HepG2 (cell line): Measurements from ENCODE around the gene CTDSPL2. TPM values are rescaled to one million over a fixed set of nuclear protein-coding genes. Genes with fewer than 3 reads are reported as not detected.

Experiments
- ATAC-seq: fragments of 200-7000 bp; cut with Tn5 transposase; 3 replicates; pipeline ENCODE4 v1.9.1; 2020; ENCODE audit warnings: mild to moderate bottlenecking, moderate library complexity
- BruUV-seq: library from RNA; stranded (reverse); fragments of 400-500 nt; replicated peaks from 2 replicates; lab custom pipeline; 2021; lab: Mats Ljungman, UMichigan
- CTCF ChIA-PET: fragments of 300-600 bp; formaldehyde crosslinking; extraction: SDS; loops from one replicate; lab custom pipeline; 2021; ENCODE audit warnings: low total read pairs, inconsistent platforms, low intra/inter-chr PET ratio; lab: Yijun Ruan, JAX
- POLR2A ChIA-PET: fragments of 350-600 bp; sonication (Branson Sonifier 250); formaldehyde crosslinking; loops from one replicate; lab custom pipeline; 2020; ENCODE audit warnings: antibody characterized with exemption, inconsistent platforms; lab: Yijun Ruan, JAX
- DNase-seq: peaks from one replicate; pipeline ENCODE4 v3.0.0-alpha.2; 2015; ENCODE audit warnings: low spot score
- FAIRE-seq: peaks from 3 replicates; lab custom pipeline; 2011; peaks lifted over from hg19 to GRCh38; lab: Jason Lieb, UNC
- H2AFZ ChIP-seq: one replicate; pipeline ENCODE4 v1.6.1; 2011; ENCODE audit warnings: low read length, inconsistent platforms
- H3K27ac ChIP-seq: fragments of 300-600 bp; 3 replicates; pipeline ENCODE4 v1.8.0; 2011; ENCODE audit warnings: mixed run types, mild to moderate bottlenecking, mixed read lengths, low read length, inconsistent platforms; ENCODE audit not compliant: insufficient read depth; ENCODE audit errors: extremely low read length
- H3K27me3 ChIP-seq, 2 experiments: fragments of 200-600 bp in 1 of 2; 2 replicates in 1 of 2; 3 replicates in 1 of 2; pipeline versions ENCODE4 v1.6.0 to v1.8.0; 2011; ENCODE audit warnings: low read length in 2 of 2, mild to moderate bottlenecking in 2 of 2, moderate library complexity in 2 of 2, inconsistent platforms in 1 of 2; ENCODE audit not compliant: insufficient read depth in 2 of 2, control insufficient read depth in 1 of 2
- H3K36me3 ChIP-seq, 2 experiments: fragments of 200-600 bp in 1 of 2; replicated peaks in 1 of 2; 2 replicates in 1 of 2; 3 replicates in 1 of 2; pipeline versions ENCODE4 v1.5.1 to v1.8.0; 2011; ENCODE audit warnings: low read length in 2 of 2, inconsistent platforms in 1 of 2; ENCODE audit not compliant: insufficient read depth in 2 of 2, control insufficient read depth in 1 of 2
- H3K4me1 ChIP-seq: 2 replicates; pipeline ENCODE4 v1.5.1; 2012; ENCODE audit warnings: low read length, inconsistent platforms; ENCODE audit not compliant: insufficient read depth
- H3K4me2 ChIP-seq: 2 replicates; pipeline ENCODE4 v1.6.0; 2011; ENCODE audit warnings: low read depth, low read length, inconsistent platforms
- H3K4me3 ChIP-seq, 3 experiments: fragments of 200-600 bp in 1 of 3; sonication (generic), shearing (Covaris generic) in 1 of 3; replicated peaks in 1 of 3; 2 replicates each; pipeline ENCODE4 v1.5.1; 2011 to 2016; ENCODE audit warnings: low read length in 3 of 3, inconsistent platforms in 2 of 3, low read depth in 2 of 3, mild to moderate bottlenecking in 2 of 3, control low read depth in 1 of 3, mixed read lengths in 1 of 3; ENCODE audit not compliant: insufficient read depth in 1 of 3
- H3K79me2 ChIP-seq: one replicate; pipeline ENCODE4 v1.6.1; 2011; ENCODE audit warnings: low read length, inconsistent platforms; ENCODE audit not compliant: insufficient read depth
- H3K9ac ChIP-seq: 2 replicates; pipeline ENCODE4 v1.6.0; 2011; ENCODE audit warnings: mild to moderate bottlenecking, low read depth, low read length, inconsistent platforms; ENCODE audit not compliant: insufficient read depth
- H3K9me3 ChIP-seq: 2 replicates; pipeline ENCODE4 v1.5.1; 2012; ENCODE audit warnings: mild to moderate bottlenecking, low read length
- H4K20me1 ChIP-seq: 2 replicates; pipeline ENCODE4 v1.6.0; 2011; ENCODE audit warnings: inconsistent platforms, mild to moderate bottlenecking, low read length, moderate library complexity; ENCODE audit not compliant: insufficient read depth
- AKAP8 ChIP-seq: sonication (generic); formaldehyde crosslinking; IDR thresholded peaks from 2 replicates; pipeline ENCODE4 v1.5.1; 2020; ENCODE audit warnings: mild to moderate bottlenecking, missing genetic modification reagents
- NFIB ChIP-seq: sonication (generic); formaldehyde crosslinking; IDR thresholded peaks from 2 replicates; pipeline ENCODE4 v1.9.0; 2021; ENCODE audit warnings: missing genetic modification reagents, mild to moderate bottlenecking, borderline replicate concordance
- SSRP1 ChIP-seq: IDR thresholded peaks from 2 replicates; pipeline ENCODE4 v1.6.1; 2016; ENCODE audit warnings: control low read depth
- ZBTB1 ChIP-seq: sonication (generic); formaldehyde crosslinking; IDR thresholded peaks from 2 replicates; pipeline ENCODE4 v1.4.0; 2020; ENCODE audit warnings: missing genetic modification reagents, borderline replicate concordance
- ZBTB43 ChIP-seq: sonication (generic); formaldehyde crosslinking; conservative IDR thresholded peaks from 2 replicates; pipeline ENCODE4 v1.4.0; 2020; ENCODE audit warnings: missing genetic modification reagents
- ZNF160 ChIP-seq: sonication (generic); formaldehyde crosslinking; IDR thresholded peaks from 2 replicates; pipeline ENCODE4 v1.8.0; 2022; ENCODE audit warnings: mild to moderate bottlenecking, inconsistent platforms, missing genetic modification reagents
- ZNF503 ChIP-seq: sonication (generic); formaldehyde crosslinking; IDR thresholded peaks from 2 replicates; pipeline ENCODE4 v1.4.0; 2020; ENCODE audit warnings: missing genetic modification reagents
- ZNF543 ChIP-seq: sonication (generic); formaldehyde crosslinking; IDR thresholded peaks from 2 replicates; pipeline ENCODE4 v1.4.0; 2020; ENCODE audit warnings: mild to moderate bottlenecking, missing genetic modification reagents
- ZNF598 ChIP-seq: sonication (generic); formaldehyde crosslinking; IDR thresholded peaks from 2 replicates; pipeline ENCODE4 v1.5.1; 2020; ENCODE audit warnings: mild to moderate bottlenecking, missing genetic modification reagents, borderline replicate concordance
- ZNF839 ChIP-seq: sonication (generic); formaldehyde crosslinking; IDR thresholded peaks from 2 replicates; pipeline ENCODE4 v1.4.0; 2020; ENCODE audit warnings: missing genetic modification reagents, mild to moderate bottlenecking, borderline replicate concordance
- WGBS: methylation state at CpG from one replicate; pipeline ENCODE4 v1.1.6; 2017; ENCODE audit warnings: low lambda C conversion rate; 5-methylcytosine and 5-hydroxymethylcytosine counted together
- in situ Hi-C: cut with HindIII; loops from 2 replicates; pipeline ENCODE4 v1.10.0; 2017; ENCODE audit warnings: low pct_unique_long_range_greater_than_20kb; ENCODE audit not compliant: extremely low pct_ligation_motif_present
- intact Hi-C: fragments of 100-400 bp; cut with micrococcal nuclease; formaldehyde crosslinking; loops from one replicate; pipeline ENCODE4 v1.10.0; 2022; ENCODE audit not compliant: unreplicated experiment
- polyA plus RNA-seq, 8 experiments: library from polyadenylated mRNA; depleted of rRNA in 3 of 8; stranded (reverse) in 7 of 8; unstranded in 1 of 8; fragments of >200 nt; fragmentation: Illumina TruSeq in 4 of 8; extraction: Trizol in 4 of 8; gene quantifications; 2 replicates each; pipeline versions ENCODE4 v1.2.1 to v1.2.3, GENCODE V29; 2011 to 2016; ENCODE audit warnings: low read depth in 4 of 8, missing spikeins in 1 of 8, mixed read lengths in 1 of 8; ENCODE audit not compliant: insufficient read depth in 1 of 8
- total RNA-seq, 5 experiments: library from RNA; depleted of rRNA; stranded (reverse); fragments of >200 nt; fragmentation: Illumina TruSeq; extraction: Trizol; gene quantifications; 2 replicates each; pipeline ENCODE4 v1.2.3, GENCODE V29; 2016; ENCODE audit warnings: low read depth in 1 of 5
- TF ChIP-seq, protein P1 (sequence below): sonication (generic); formaldehyde crosslinking; IDR thresholded peaks from 2 replicates; pipeline ENCODE4 v1.5.1; 2020; ENCODE audit warnings: mild to moderate bottlenecking, missing genetic modification reagents, moderate library complexity

The CTDSPL2 gene
- total and polyA plus RNA-seq, 2 of the 13 experiments (the other 11 are each of a cell fraction or from before 2014, with no cell fraction given): 37.4 to 56.2 TPM

DNA sequence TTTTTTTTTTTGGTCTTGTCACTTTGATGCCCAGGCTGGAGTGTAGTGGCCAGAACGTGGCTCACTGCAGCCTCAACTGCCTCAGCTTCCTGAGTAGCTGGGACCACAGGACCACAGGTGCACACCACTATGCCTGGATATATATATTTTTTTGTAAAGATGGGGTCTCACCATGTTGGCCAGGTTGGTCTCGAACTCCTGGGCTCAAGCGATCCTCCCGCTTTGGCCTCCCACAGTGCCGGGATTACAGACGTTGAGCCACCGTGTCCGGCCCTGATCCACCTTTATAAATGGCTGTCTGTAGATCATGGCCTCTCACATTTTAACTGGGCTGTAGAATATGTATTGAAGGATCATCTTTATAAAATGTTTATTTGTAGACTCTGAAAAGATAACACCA lies 107.7 kb downstream of the CTDSPL2 start:
- CTCF ChIA-PET: no interaction called here
- TF ChIP-seq ZNF839 (CRISPR knock-in tag): no peak
- TF ChIP-seq AKAP8 (CRISPR knock-in tag): no peak
- TF ChIP-seq SSRP1 (CRISPR knock-in tag): no peak
- no peak for TF ChIP-seq ZBTB43 (CRISPR knock-in tag)
- TF ChIP-seq ZBTB1 (CRISPR knock-in tag): no peak
- no peak for TF ChIP-seq ZNF503 (CRISPR knock-in tag)
- TF ChIP-seq ZNF598 (CRISPR knock-in tag): no peak
- no peak for TF ChIP-seq ZNF160 (CRISPR knock-in tag)
- no peak for TF ChIP-seq NFIB (CRISPR knock-in tag)
- TF ChIP-seq, protein P1, sequence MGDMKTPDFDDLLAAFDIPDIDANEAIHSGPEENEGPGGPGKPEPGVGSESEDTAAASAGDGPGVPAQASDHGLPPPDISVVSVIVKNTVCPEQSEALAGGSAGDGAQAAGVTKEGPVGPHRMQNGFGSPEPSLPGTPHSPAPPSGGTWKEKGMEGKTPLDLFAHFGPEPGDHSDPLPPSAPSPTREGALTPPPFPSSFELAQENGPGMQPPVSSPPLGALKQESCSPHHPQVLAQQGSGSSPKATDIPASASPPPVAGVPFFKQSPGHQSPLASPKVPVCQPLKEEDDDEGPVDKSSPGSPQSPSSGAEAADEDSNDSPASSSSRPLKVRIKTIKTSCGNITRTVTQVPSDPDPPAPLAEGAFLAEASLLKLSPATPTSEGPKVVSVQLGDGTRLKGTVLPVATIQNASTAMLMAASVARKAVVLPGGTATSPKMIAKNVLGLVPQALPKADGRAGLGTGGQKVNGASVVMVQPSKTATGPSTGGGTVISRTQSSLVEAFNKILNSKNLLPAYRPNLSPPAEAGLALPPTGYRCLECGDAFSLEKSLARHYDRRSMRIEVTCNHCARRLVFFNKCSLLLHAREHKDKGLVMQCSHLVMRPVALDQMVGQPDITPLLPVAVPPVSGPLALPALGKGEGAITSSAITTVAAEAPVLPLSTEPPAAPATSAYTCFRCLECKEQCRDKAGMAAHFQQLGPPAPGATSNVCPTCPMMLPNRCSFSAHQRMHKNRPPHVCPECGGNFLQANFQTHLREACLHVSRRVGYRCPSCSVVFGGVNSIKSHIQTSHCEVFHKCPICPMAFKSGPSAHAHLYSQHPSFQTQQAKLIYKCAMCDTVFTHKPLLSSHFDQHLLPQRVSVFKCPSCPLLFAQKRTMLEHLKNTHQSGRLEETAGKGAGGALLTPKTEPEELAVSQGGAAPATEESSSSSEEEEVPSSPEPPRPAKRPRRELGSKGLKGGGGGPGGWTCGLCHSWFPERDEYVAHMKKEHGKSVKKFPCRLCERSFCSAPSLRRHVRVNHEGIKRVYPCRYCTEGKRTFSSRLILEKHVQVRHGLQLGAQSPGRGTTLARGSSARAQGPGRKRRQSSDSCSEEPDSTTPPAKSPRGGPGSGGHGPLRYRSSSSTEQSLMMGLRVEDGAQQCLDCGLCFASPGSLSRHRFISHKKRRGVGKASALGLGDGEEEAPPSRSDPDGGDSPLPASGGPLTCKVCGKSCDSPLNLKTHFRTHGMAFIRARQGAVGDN (CRISPR knock-in tag): no peak
- TF ChIP-seq ZNF543 (CRISPR knock-in tag): no peak
- no peak for ATAC-seq
- Histone ChIP-seq H3K4me1 (peaks cover 24% of the 10 kb centered on the region), H4K20me1 (peaks cover 12% of the 10 kb centered on the region; the same call in 1 of the 2 replicates), H3K9me3 (no peaks in the 10 kb centered on the region), H3K9ac (no peak overlapping the region), H3K79me2 (peaks cover 25% of the 10 kb centered on the region), H3K27me3 (no peaks in the 10 kb centered on the region; a peak in 1 of 5 replicates), H3K27ac (no peak overlapping the region), H3K4me3 (peak overlapping the region in 1 of 3 experiments; percentile 82; a peak in 1 of 6 replicates), H3K4me2 (peak overlapping the region; percentile 79), H2AFZ (no peak overlapping the region), H3K36me3 (0 out of 5 replicates have a peak, but pooled peaks cover 0 to 2% of the 10 kb centered on the region in 2 experiments)
- 97% methylated on average over 8 of the region's 8 CpGs for WGBS
- POLR2A ChIA-PET: no interaction called here
- no peak for FAIRE-seq
- no peak for DNase-seq
- in situ Hi-C loops (no loop called here), intact Hi-C loops (no loop called here)
- no TSS peak for BruUV-seq
